HUES64 (cell line): ENCODE measurements around the gene BST2. TPM values are rescaled to one million over a fixed set of nuclear protein-coding genes. Genes with fewer than 3 reads are reported as not detected.

Source experiments
- H3K27ac ChIP-seq: 2 replicates; pipeline ENCODE4 v1.7.0; 2013; ENCODE audit warnings: low read depth, low read length, inconsistent platforms
- H3K27me3 ChIP-seq: 2 replicates; pipeline ENCODE4 v1.6.1; 2013; ENCODE audit warnings: mild to moderate bottlenecking, low read length; ENCODE audit not compliant: insufficient read depth
- H3K36me3 ChIP-seq: 2 replicates; pipeline ENCODE4 v1.6.1; 2013; ENCODE audit warnings: mild to moderate bottlenecking, low read length; ENCODE audit not compliant: insufficient read depth
- H3K4me1 ChIP-seq: 2 replicates; pipeline ENCODE4 v1.6.1; 2013; ENCODE audit warnings: mild to moderate bottlenecking, low read length, moderate library complexity; ENCODE audit not compliant: insufficient read depth
- H3K4me3 ChIP-seq: 2 replicates; pipeline ENCODE4 v1.5.1; 2013; ENCODE audit warnings: mild to moderate bottlenecking, low read length, moderate library complexity
- H3K9ac ChIP-seq: 2 replicates; pipeline ENCODE4 v1.6.1; 2013; ENCODE audit warnings: mild to moderate bottlenecking, low read depth, low read length
- H3K9me3 ChIP-seq: 2 replicates; pipeline ENCODE4 v1.6.1; 2013; ENCODE audit warnings: low read depth, low read length; ENCODE audit not compliant: insufficient read depth
- WGBS: fragments of 150-250, 120-280 bp; methylation state at CpG from one replicate; pipeline ENCODE4 v1.1.7; 2013; ENCODE audit warnings: missing lambda C conversion rate; 5-methylcytosine and 5-hydroxymethylcytosine counted together
- polyA plus RNA-seq, 2 experiments: library from polyadenylated mRNA; stranded (reverse); fragments of 50-300 nt; gene quantifications; one replicate each; pipeline ENCODE4 v1.2.3, GENCODE V29; 2013

Gene BST2
- 33.3 TPM for polyA plus RNA-seq (2013, experiment 1 of 2)
- 47.2 TPM for polyA plus RNA-seq (2013, experiment 2 of 2)

- Histone ChIP-seq H3K36me3 (peaks cover 10% of the 10 kb centered on the region), H3K27ac (peak within 1 kb of the TSS; percentile 87), H3K4me1 (peaks cover 22% of the 10 kb centered on the region), H3K4me3 (peak within 1 kb of the TSS; percentile 76), H3K27me3 (no peaks in the 10 kb centered on the region), H3K9me3 (no peaks in the 10 kb centered on the region), H3K9ac (peak within 1 kb of the TSS; percentile 77)
- 86% methylated on average over 18 of the region's 18 CpGs for WGBS
These were observed at the start of gene BST2 for GRCh38 chr19:17405250-17406045. Gene BST2, minus strand, starts transcription at chr19:17405630. Its CDS starts 55 bp downstream, at chr19:17405575.

GRCh38 chr19:17454576-17455071, 49.2 kb upstream of the BST2 start:
- peaks cover 4% of the 10 kb centered on the region for H3K4me1 ChIP-seq
- 2% methylated on average over 11 of the region's 13 CpGs for WGBS
- H3K4me3 ChIP-seq: peak overlapping the region; percentile 42

GRCh38 chr19:17451820-17452219, 46.4 kb upstream of the BST2 start:
- H3K36me3 ChIP-seq: no peaks in the 10 kb centered on the region
- H3K27ac ChIP-seq: no peak overlapping the region
- H3K4me1 ChIP-seq: peaks cover 4% of the 10 kb centered on the region
- H3K9ac ChIP-seq: no peak overlapping the region
- 87% methylated on average over 4 of the region's 4 CpGs for WGBS
- peaks cover 45% of the 10 kb centered on the region for H3K27me3 ChIP-seq
- H3K9me3 ChIP-seq: no peaks in the 10 kb centered on the region
- H3K4me3 ChIP-seq: no peak overlapping the region

More at GRCh38 chr19:17454576-17455071, 49.2 kb upstream of the BST2 start:
- Histone ChIP-seq H3K27me3 (peaks cover 40% of the 10 kb centered on the region), H3K9ac (peak overlapping the region; percentile 20; the same call in 1 of the 2 replicates), H3K9me3 (no peaks in the 10 kb centered on the region), H3K27ac (no peak overlapping the region), H3K36me3 (no peaks in the 10 kb centered on the region)

GRCh38 chr19:17450264-17451075, 45.0 kb upstream of the BST2 start:
- no peak overlapping the region for H3K27ac ChIP-seq
- 77% methylated on average over 7 of the region's 8 CpGs for WGBS
- H3K9me3 ChIP-seq: no peaks in the 10 kb centered on the region
- no peak overlapping the region for H3K9ac ChIP-seq
- no peak overlapping the region for H3K4me3 ChIP-seq
- H3K4me1 ChIP-seq: peaks cover 4% of the 10 kb centered on the region
- no peaks in the 10 kb centered on the region for H3K36me3 ChIP-seq
- peaks cover 37% of the 10 kb centered on the region for H3K27me3 ChIP-seq

GRCh38 chr19:17448131-17448967, 42.9 kb upstream of the BST2 start, which contains the start of gene TMEM221:
Gene TMEM221, minus strand, starts transcription at chr19:17448668. Its CDS starts 206 bp downstream, at chr19:17448462.
- Histone ChIP-seq H3K4me1 (no peaks in the 10 kb centered on the region), H3K36me3 (no peaks in the 10 kb centered on the region), H3K9ac (peak within 1 kb of the TSS; percentile 57), H3K27me3 (peaks cover 20% of the 10 kb centered on the region), H3K27ac (no peak within 1 kb of the TSS), H3K4me3 (peak within 1 kb of the TSS; percentile 56), H3K9me3 (no peaks in the 10 kb centered on the region)
- 2% methylated on average over 81 of the region's 81 CpGs for WGBS

GRCh38 chr19:17447704-17448130, 42.3 kb upstream of the BST2 start:
- Histone ChIP-seq H3K4me3 (peak overlapping the region; percentile 56), H3K9me3 (no peaks in the 10 kb centered on the region), H3K27ac (no peak overlapping the region), H3K4me1 (no peaks in the 10 kb centered on the region), H3K36me3 (no peaks in the 10 kb centered on the region), H3K9ac (peak overlapping the region; percentile 57), H3K27me3 (peaks cover 20% of the 10 kb centered on the region)
- WGBS: 34% methylated on average over 5 of the region's 5 CpGs

GRCh38 chr19:17445526-17446165, 40.2 kb upstream of the BST2 start:
- H3K27ac ChIP-seq: no peak overlapping the region
- H3K36me3 ChIP-seq: no peaks in the 10 kb centered on the region
- WGBS: 87% methylated on average over 1 of the region's 1 CpG

GRCh38 chr19:17441241-17442021, 36.0 kb upstream of the BST2 start:
- Histone ChIP-seq H3K9ac (no peak overlapping the region), H3K4me1 (no peaks in the 10 kb centered on the region), H3K27ac (no peak overlapping the region), H3K36me3 (no peaks in the 10 kb centered on the region), H3K4me3 (no peak overlapping the region), H3K27me3 (peaks cover 5% of the 10 kb centered on the region), H3K9me3 (no peaks in the 10 kb centered on the region)
- WGBS: 70% methylated on average over 8 of the region's 8 CpGs

More at GRCh38 chr19:17445526-17446165, 40.2 kb upstream of the BST2 start:
- no peak overlapping the region for H3K9ac ChIP-seq
- peaks cover 20% of the 10 kb centered on the region for H3K27me3 ChIP-seq
- no peaks in the 10 kb centered on the region for H3K4me1 ChIP-seq
- H3K9me3 ChIP-seq: no peaks in the 10 kb centered on the region
- H3K4me3 ChIP-seq: no peak overlapping the region

- Histone ChIP-seq H3K27ac (no peak overlapping the region), H3K27me3 (no peaks in the 10 kb centered on the region), H3K36me3 (no peaks in the 10 kb centered on the region), H3K9ac (no peak overlapping the region), H3K4me1 (no peaks in the 10 kb centered on the region), H3K4me3 (no peak overlapping the region), H3K9me3 (no peaks in the 10 kb centered on the region)
- 87% methylated on average over 7 of the region's 7 CpGs for WGBS
These were observed 31.4 kb upstream of the BST2 start for GRCh38 chr19:17436874-17437267.
